ENCODE data around the gene CCDC78.
"Not testable (repeated sequence)": the region's sequence is repeated elsewhere in the genome, so short reads cannot be mapped to it uniquely, and the experiment has no call there.

The CCDC78 gene

DNA sequence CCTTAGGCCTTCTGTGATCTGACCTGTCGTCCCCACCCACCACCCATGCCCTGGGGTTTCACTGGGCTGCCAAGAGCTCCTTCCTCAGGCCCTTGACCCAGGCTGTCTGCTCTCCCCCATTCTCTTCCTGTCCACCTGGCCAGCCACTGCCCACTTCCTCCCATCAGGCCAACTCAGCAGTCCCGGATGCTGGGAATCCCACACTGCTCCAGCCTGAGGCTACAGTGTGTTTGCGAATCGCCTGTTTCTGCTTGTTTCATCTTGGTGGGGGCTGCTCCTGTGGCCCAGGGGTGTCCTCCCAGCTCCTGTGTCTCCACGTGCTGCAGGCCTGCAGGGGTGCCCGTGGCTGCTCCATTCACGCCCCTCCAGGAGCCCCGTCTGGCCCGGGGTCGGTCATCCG is 12.2 kb downstream of the CCDC78 start:
- TF ChIP-seq, protein P1, sequence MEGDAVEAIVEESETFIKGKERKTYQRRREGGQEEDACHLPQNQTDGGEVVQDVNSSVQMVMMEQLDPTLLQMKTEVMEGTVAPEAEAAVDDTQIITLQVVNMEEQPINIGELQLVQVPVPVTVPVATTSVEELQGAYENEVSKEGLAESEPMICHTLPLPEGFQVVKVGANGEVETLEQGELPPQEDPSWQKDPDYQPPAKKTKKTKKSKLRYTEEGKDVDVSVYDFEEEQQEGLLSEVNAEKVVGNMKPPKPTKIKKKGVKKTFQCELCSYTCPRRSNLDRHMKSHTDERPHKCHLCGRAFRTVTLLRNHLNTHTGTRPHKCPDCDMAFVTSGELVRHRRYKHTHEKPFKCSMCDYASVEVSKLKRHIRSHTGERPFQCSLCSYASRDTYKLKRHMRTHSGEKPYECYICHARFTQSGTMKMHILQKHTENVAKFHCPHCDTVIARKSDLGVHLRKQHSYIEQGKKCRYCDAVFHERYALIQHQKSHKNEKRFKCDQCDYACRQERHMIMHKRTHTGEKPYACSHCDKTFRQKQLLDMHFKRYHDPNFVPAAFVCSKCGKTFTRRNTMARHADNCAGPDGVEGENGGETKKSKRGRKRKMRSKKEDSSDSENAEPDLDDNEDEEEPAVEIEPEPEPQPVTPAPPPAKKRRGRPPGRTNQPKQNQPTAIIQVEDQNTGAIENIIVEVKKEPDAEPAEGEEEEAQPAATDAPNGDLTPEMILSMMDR (IDR thresholded peaks at IDR 0.05; ENCODE audit: insufficient read depth, low read length, poor library complexity, severe bottlenecking) = no peak
- no peak for TF ChIP-seq EZH2phosphoT487 (conservative IDR thresholded peaks at IDR 0.05; ENCODE audit: low read length)
- no peaks in the 10 kb centered on the region for H4K20me1 ChIP-seq (ENCODE audit: low read depth, low read length)
- no peaks in the 10 kb centered on the region for H3K9me2 ChIP-seq (replicated peaks; ENCODE audit: insufficient read depth, low read length)
- H3K4me2 ChIP-seq (ENCODE audit: low read depth, low read length, poor library complexity, severe bottlenecking) = no peak overlapping the region
- no peak overlapping the region for H3K4me3 ChIP-seq (ENCODE audit: insufficient read depth, low read length, poor library complexity, severe bottlenecking)
- no peaks in the 10 kb centered on the region for H3K9me3 ChIP-seq (ENCODE audit: insufficient read depth, low read length)
- no peak overlapping the region for H2AFZ ChIP-seq (ENCODE audit: low read depth, low read length, severe bottlenecking)
- H3F3A ChIP-seq (ENCODE audit: insufficient read depth) = no peaks in the 10 kb centered on the region
- H3K36me3 ChIP-seq (ENCODE audit: low read length) = no peaks in the 10 kb centered on the region
- no peaks in the 10 kb centered on the region for H3K27me3 ChIP-seq (ENCODE audit: low read length)
- H3K27ac ChIP-seq (ENCODE audit: low read depth, low read length) = no peak overlapping the region
- no peaks in the 10 kb centered on the region for H3K79me2 ChIP-seq (ENCODE audit: insufficient read depth, low read length)
- no peak overlapping the region for H3K9ac ChIP-seq (ENCODE audit: low read length)

DNA sequence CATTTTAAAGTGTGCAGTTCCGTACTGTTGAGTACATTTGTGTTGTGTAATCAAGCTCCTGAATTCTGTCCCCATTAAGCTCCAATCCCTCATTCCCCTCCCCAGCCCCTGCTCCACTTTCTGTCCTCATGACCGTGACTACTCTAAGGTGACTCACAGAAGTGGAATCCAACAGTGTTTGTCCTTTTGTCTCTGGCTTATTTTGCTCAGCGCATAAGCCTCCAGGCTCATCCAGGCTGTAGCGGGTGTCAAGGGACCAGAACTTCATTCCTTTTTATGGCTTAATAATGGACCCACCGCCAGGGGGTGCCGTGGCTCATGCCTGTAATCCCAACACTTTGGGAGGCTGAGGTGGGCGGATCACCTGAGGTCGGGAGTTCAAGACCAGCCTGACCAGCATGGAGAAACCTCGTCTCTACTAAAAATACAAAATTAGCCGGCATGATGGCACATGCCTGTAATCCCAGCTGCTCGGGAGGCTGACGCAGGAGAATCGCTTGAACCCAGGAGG is 13.4 kb downstream of the CCDC78 start:
- TF ChIP-seq, protein P1 (IDR thresholded peaks at IDR 0.05; ENCODE audit: insufficient read depth, low read length, poor library complexity, severe bottlenecking) = peak; percentile 24
- not testable (repeated sequence) for H3K79me2 ChIP-seq (ENCODE audit: insufficient read depth, low read length); H4K20me1 ChIP-seq (ENCODE audit: low read depth, low read length)

DNA sequence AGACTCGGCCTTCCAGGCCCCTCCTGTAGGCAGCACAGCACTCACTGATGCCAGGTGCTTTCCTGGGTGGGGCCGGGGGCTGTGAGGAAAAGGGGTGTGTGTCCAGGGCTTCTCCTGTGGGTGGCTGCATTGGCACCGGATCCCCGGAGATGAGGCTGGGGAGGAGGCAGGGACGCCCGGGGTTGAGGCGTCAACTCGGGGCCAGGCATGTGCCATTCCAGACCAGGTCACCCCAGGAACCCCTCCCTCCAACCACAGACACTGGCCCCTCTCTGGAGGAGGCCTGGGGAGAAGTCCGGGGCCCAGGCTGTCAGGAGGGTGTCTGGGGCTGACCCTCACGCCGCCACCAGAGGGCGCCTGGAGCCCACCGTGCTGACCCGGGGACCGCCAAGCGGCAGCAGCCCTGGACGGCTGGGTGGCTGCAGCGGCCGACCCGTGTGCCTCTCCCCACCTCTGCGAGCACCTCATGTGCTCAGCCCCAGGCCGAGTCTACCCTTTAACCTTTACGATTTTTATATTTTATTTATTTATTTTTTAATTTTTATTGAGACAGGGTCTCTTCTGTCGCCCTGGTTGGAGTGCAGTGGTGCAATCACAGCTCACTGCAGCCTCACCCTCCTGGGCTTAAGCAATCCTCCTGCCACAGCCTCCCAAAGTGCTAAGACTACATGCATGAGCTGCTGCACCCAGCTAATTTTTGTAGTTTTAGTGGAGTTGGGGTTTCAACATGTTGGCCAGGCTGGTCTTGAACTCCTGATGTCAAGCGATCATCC is 14.5 kb downstream of the CCDC78 start:
- Histone ChIP-seq H4K20me1 (ENCODE audit: low read depth, low read length) (no peaks in the 10 kb centered on the region), H2AFZ (ENCODE audit: low read depth, low read length, severe bottlenecking) (no peak overlapping the region), H3K9me2 (replicated peaks; ENCODE audit: insufficient read depth, low read length) (no peaks in the 10 kb centered on the region), H3K9ac (ENCODE audit: low read length) (no peak overlapping the region), H3K27me3 (ENCODE audit: low read length) (no peaks in the 10 kb centered on the region), H3K27ac (ENCODE audit: low read depth, low read length) (no peak overlapping the region), H3K4me3 (ENCODE audit: insufficient read depth, low read length, poor library complexity, severe bottlenecking) (no peak overlapping the region), H3K9me3 (ENCODE audit: insufficient read depth, low read length) (no peaks in the 10 kb centered on the region), H3K79me2 (ENCODE audit: insufficient read depth, low read length) (no peaks in the 10 kb centered on the region), H3F3A (ENCODE audit: insufficient read depth) (no peaks in the 10 kb centered on the region), H3K36me3 (ENCODE audit: low read length) (no peaks in the 10 kb centered on the region), H3K4me2 (ENCODE audit: low read depth, low read length, poor library complexity, severe bottlenecking) (no peak overlapping the region)
- TF ChIP-seq, protein P1 (IDR thresholded peaks at IDR 0.05; ENCODE audit: insufficient read depth, low read length, poor library complexity, severe bottlenecking) = peak; percentile 85
- TF ChIP-seq EZH2phosphoT487 (conservative IDR thresholded peaks at IDR 0.05; ENCODE audit: low read length) = no peak

More for the DNA sequence above, 13.4 kb downstream of the CCDC78 start:
- not testable (repeated sequence) for H3F3A ChIP-seq (ENCODE audit: insufficient read depth); H3K4me2 ChIP-seq (ENCODE audit: low read depth, low read length, poor library complexity, severe bottlenecking); H3K27ac ChIP-seq (ENCODE audit: low read depth, low read length); H2AFZ ChIP-seq (ENCODE audit: low read depth, low read length, severe bottlenecking); H3K9me2 ChIP-seq (replicated peaks; ENCODE audit: insufficient read depth, low read length); H3K4me3 ChIP-seq (ENCODE audit: insufficient read depth, low read length, poor library complexity, severe bottlenecking); H3K9ac ChIP-seq (ENCODE audit: low read length); H3K27me3 ChIP-seq (ENCODE audit: low read length); H3K9me3 ChIP-seq (ENCODE audit: insufficient read depth, low read length); H3K36me3 ChIP-seq (ENCODE audit: low read length)
